CD4-positive, alpha-beta memory T cell (primary cell): ENCODE measurements around the gene HYAL1. TPM values are rescaled to one million over a fixed set of nuclear protein-coding genes. Genes with fewer than 3 reads are reported as not detected.

Experiments
- polyA plus RNA-seq, 2 donors: library from polyadenylated mRNA; unstranded; fragments of 300-500 nt; fragmentation: Illumina TruSeq; gene quantifications; one replicate each; pipeline ENCODE4 v1.2.3, GENCODE V29; 2021
- total RNA-seq, 2 experiments: library from RNA; stranded (reverse); gene quantifications; one replicate each; pipeline ENCODE4 v1.2.3, GENCODE V29; 2021

Gene HYAL1
- total and polyA plus RNA-seq, 4 experiments from 2014 or later: 0.09 to 0.50 (median 0.29) TPM

Other genes with a start within 250 kb of the HYAL1 start
- 100 to 1,000 TPM; 377 to 385 TPM for gene RBM5, start 214.7 kb downstream of the HYAL1 start, total RNA-seq
- gene RBM5, start 214.7 kb downstream of the HYAL1 start, polyA plus RNA-seq: 10 to 100 TPM; 16.7 to 47.9 TPM
- not detected for gene SEMA3F, start 148.2 kb downstream of the HYAL1 start, total RNA-seq
- not detected for gene SEMA3F, start 148.2 kb downstream of the HYAL1 start, polyA plus RNA-seq
- gene GNAT1, start 112.0 kb downstream of the HYAL1 start, total RNA-seq: not detected
- gene GNAT1, start 112.0 kb downstream of the HYAL1 start, polyA plus RNA-seq: not detected
- gene SLC38A3, start 98.3 kb downstream of the HYAL1 start, total RNA-seq: not detected
- not detected for gene SLC38A3, start 98.3 kb downstream of the HYAL1 start, polyA plus RNA-seq
- gene GNAI2, start 67.4 kb downstream of the HYAL1 start, total RNA-seq: 100 to 1,000 TPM; 292 to 300 TPM
- gene GNAI2, start 67.4 kb downstream of the HYAL1 start, polyA plus RNA-seq: 100 to 1,000 TPM; 532 to 615 TPM
- under 1 TPM; 0.50 to 0.87 TPM for gene SEMA3B, start 34.4 kb downstream of the HYAL1 start, total RNA-seq
- gene SEMA3B, start 34.4 kb downstream of the HYAL1 start, polyA plus RNA-seq: not detected
- gene LSMEM2, start 24.5 kb downstream of the HYAL1 start, total RNA-seq: not detected
- gene LSMEM2, start 24.5 kb downstream of the HYAL1 start, polyA plus RNA-seq: under 1 TPM in 1 of 2 donors, not detected in 1; 0.20 TPM
- gene IFRD2, start 11.1 kb downstream of the HYAL1 start, total RNA-seq: 10 to 100 TPM; 58.6 to 65.3 TPM
- gene IFRD2, start 11.1 kb downstream of the HYAL1 start, polyA plus RNA-seq: 10 to 100 TPM; 62.0 to 84.7 TPM
- gene HYAL3, start 4.2 kb downstream of the HYAL1 start, total RNA-seq: 1 to 10 TPM; 5.1 to 5.4 TPM
- gene HYAL3, start 4.2 kb downstream of the HYAL1 start, polyA plus RNA-seq: 1 to 10 TPM; 4.4 to 7.1 TPM
- gene NAA80, start 4.2 kb downstream of the HYAL1 start, total RNA-seq: 10 to 100 TPM; 33.1 to 33.7 TPM
- gene NAA80, start 4.2 kb downstream of the HYAL1 start, polyA plus RNA-seq: 10 to 100 TPM; 16.7 to 30.3 TPM
- 1 to 10 TPM; 3.7 to 4.0 TPM for gene HYAL2, start 19.2 kb upstream of the HYAL1 start, total RNA-seq
- 10 to 100 TPM; 10.3 to 12.3 TPM for gene HYAL2, start 19.2 kb upstream of the HYAL1 start, polyA plus RNA-seq
- 10 to 100 TPM; 25.3 to 30.0 TPM for gene TUSC2, start 24.6 kb upstream of the HYAL1 start, total RNA-seq
- gene TUSC2, start 24.6 kb upstream of the HYAL1 start, polyA plus RNA-seq: 10 to 100 TPM; 45.1 to 45.9 TPM
- gene RASSF1, start 37.3 kb upstream of the HYAL1 start, total RNA-seq: 10 to 100 TPM; 81.9 to 86.9 TPM
- 10 to 100 TPM; 37.5 to 62.3 TPM for gene RASSF1, start 37.3 kb upstream of the HYAL1 start, polyA plus RNA-seq
- 1 to 10 TPM; 3.7 to 4.2 TPM for gene ZMYND10, start 42.2 kb upstream of the HYAL1 start, total RNA-seq
- gene ZMYND10, start 42.2 kb upstream of the HYAL1 start, polyA plus RNA-seq: not detected
- 10 to 100 TPM; 50.0 to 53.0 TPM for gene NPRL2, start 47.2 kb upstream of the HYAL1 start, total RNA-seq
- gene NPRL2, start 47.2 kb upstream of the HYAL1 start, polyA plus RNA-seq: 10 to 100 TPM; 39.6 to 41.9 TPM
- 10 to 100 TPM; 39.6 to 40.0 TPM for gene CYB561D2, start 47.3 kb upstream of the HYAL1 start, total RNA-seq
- 10 to 100 TPM; 66.2 to 68.3 TPM for gene CYB561D2, start 47.3 kb upstream of the HYAL1 start, polyA plus RNA-seq
- 10 to 100 TPM; 31.1 to 34.6 TPM for gene TMEM115, start 55.9 kb upstream of the HYAL1 start, total RNA-seq
- gene TMEM115, start 55.9 kb upstream of the HYAL1 start, polyA plus RNA-seq: 10 to 100 TPM; 28.6 to 38.4 TPM
- 1 to 10 TPM; 1.7 to 1.9 TPM for gene CACNA2D2, start 200.1 kb upstream of the HYAL1 start, total RNA-seq
- under 1 TPM in 1 of 2 donors, not detected in 1; 0.24 TPM for gene CACNA2D2, start 200.1 kb upstream of the HYAL1 start, polyA plus RNA-seq